ENCODE data around the gene COBL.

The COBL gene

DNA sequence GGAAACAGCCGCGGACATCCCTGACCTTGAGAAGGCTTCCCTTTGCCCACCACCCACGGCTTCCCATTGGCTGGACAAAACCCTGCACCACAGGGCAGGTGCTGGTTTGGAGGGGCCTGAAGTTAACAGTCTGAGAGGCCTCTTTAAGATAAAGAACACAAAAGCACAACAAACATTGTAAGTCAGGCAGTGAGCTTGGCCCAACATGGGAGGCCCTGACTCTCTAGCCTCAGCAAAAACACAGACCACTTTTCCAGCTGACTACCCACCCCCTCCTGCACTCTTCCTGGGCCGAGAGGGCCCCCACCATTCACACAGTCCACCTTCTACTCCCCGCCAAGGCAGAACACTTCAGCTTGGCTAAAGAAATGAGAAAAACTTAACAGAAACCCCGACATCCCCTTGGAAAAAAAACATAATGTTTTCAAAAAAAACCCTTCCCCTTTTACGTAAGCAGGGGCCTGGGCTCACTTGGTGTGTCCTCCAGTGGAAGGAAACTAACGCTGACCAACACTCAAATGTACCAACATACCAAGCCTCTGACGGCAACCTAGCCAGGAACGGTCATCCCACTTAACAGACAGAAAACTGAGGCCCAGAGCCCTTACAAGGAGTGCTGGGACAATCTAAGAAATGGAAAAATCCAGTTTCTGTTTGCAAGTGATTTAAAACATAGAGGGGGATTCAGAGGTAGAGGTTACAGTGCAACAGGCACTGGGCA lies 80.9 kb downstream of the COBL start:
- DNase-seq (ENCODE audit: low read depth in 2 of 3, low spot score in 1 of 3), result no peak

DNA sequence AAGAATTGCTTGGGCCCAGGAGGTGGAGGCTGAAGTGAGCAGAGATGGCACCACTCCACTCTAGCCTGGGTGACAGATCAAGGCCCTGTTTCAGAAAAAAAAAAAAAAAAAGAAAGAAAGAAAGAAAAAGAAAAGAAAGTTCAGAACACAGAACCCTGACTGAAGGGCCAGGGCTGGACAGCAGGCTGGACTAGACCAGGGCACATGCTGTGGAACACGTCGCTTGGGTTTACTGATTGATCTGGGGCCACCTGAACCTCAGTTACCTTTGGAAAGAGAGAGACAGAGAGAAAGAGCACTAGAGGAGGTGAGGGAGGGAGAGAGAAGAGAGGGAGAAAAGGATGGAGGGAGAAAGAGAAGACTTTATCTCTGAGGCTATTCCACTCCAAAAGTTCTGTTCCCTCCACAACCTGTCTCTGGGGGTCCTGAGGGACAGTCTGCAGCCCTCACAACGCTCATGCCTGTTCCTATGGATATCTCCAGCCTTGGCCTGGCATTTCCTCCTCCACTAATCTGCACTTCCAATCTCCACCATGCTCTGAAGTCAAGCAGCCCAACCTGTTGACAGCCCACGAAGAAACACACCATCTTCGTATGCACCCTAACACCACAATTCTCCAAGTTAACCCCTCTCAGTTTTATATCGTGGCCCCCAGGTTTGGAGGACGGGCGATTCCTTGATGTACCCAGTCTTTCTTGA lies 81.8 kb downstream of the COBL start:
- DNase-seq (ENCODE audit: low read depth in 2 of 3, low spot score in 1 of 3), result no peak

DNA sequence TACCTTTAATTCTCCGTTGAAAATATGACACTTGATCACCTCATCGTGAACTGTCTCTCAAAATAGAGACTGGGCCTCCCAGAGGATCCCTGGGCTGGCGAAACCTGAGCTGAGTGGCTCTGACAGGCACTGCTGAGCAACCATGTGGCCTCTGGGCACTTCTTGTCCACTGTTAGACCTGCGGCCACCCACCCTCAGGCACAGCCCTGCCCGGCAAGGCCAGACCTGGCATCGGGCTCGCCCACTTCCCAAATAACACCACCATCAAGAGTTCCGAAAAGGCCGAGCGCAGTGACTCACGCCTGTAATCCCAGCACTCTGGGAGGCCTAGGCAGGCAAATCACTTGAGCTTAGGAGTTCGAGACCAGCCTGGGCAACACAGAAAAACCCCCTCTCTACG lies 82.5 kb downstream of the COBL start:
- no peak for DNase-seq (ENCODE audit: low read depth in 2 of 3, low spot score in 1 of 3)

DNA sequence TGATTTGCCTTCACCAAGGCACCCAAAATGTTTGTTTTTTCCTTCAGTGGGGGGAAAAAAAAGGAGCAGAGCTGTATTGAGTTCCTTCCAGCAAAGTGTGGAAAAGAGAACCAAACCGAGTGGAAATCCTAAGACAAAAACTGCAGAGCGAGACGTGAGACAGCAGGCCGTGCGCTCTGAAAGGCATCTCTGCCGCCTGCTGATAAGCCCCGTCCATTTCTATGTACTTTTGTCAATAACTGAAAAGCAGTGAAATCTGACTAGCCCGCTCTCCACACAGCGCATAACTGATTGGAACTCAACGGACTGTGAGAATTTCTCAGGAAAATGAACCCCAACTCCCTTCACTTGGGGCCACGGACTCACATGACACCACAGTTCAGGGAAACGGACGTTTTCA lies 83.2 kb downstream of the COBL start:
- no peak for DNase-seq (ENCODE audit: low read depth in 2 of 3, low spot score in 1 of 3)

DNA sequence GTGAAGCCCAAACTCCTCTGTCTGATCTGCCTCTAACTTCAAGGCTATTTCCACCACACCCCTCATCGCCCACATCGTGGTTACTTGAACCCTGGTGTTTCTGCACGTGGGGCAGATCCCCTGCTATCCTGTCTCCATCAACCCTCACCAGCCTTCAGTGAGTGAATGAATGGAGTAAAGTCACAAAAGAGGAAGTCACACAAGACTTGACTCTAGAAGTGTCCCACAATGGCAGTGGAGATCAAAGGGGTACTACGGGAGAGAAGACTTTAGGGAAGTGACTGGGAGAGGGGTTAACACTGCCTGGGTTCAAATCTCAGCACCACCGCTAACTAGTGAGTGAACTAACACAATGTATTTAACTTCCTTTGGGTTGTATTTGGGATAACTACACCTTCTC lies 85.9 kb downstream of the COBL start:
- DNase-seq (ENCODE audit: low read depth in 2 of 3, low spot score in 1 of 3), result no peak

DNA sequence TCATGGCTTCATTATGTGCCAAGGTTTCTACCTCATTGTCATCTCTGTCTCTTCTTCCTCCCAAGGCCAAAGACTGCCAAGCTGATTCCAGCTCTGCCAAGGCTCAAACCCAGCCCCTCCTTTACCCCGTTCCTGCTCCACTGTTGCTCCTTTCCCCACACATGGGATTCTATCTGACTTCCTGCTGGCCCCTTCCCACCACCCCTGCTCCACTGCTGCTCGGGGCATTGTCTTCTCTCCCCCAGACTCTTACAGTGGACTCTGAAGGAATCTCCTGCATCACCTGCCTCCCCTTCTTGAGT lies 86.3 kb downstream of the COBL start:
- no peak for DNase-seq (ENCODE audit: low read depth in 2 of 3, low spot score in 1 of 3)

DNA sequence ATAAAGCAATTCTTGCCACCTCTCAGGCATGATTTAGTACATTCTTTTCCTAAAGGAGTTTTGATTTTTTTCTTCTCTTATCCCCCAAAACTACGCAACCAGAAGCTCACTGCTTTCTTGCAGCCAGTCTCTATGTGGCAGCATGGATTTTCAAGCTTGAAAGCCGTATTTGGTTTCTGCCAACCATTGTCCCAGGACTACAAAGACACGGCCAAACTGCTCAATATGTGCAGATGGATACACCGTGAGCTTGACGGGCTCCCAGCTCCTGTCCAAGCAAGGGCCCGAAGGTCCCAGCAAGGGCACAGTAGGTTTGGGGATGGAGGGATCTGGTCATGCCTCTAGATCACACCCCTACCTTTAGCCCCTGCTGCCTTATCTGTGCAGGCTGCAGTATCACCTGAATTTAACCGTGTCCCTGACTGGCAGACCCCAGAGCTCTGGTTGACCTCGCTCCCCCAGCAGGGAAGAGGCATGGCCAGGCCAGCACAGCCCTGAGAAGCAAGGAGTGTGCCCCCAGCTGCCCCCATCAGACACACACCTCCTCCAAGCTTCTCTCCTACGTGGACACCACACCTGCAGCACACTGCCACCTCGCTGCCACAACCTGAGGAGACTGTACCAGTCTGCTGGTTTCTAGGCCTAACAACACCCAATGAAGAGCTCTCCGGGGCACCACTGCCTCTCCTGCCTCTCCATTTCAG lies 86.8 kb downstream of the COBL start:
- no peak for DNase-seq (ENCODE audit: low read depth in 2 of 3, low spot score in 1 of 3)

DNA sequence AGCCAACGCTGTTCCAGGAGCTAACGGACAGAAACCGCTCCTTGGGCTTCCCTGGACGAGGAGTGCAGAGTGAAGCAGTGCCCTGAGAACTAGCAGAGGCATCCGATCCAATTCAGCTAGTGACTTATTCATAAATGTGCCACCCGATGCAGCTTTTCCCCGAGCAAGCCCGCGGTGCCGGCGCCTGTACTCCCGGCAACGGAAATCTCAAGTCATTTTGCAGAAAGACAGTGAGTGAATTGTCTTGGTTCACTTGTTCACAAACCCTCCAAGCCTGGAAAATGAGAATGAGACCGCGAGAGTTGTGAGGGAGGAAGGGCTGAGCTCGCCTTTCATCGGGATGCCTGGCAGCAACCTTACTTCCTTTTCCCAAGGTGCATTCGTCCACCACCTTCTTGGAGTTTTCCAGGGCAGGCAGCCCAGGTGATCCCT lies 87.5 kb downstream of the COBL start:
- DNase-seq (ENCODE audit: low read depth in 2 of 3, low spot score in 1 of 3), result no peak

DNA sequence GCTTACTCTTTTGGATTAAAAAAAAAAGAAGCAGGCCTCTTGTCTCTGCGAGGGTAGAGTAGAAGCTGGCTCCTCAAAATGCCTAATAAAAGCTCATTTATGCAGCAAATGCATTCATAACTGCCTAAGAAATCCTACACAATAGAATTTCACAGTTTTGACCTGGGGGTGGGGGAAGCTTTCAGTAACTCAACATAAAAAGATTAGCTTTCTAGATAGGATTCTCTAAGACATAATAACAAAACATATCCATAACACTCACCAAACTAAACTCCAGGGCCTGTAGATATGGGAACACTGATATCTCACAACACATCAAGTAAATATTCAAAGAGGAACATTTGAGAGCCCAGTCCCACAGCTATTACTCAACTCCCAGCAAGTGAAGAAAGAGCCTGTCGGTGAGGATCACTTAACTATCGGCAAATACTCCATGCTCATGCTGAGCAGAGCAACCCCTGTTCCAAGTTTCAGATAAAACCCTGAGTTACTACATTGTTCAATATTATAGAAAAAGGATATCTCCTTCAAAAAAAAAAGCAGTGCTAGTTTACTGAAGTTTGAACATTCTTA lies 88.1 kb downstream of the COBL start:
- no peak for DNase-seq (ENCODE audit: low read depth in 2 of 3, low spot score in 1 of 3)

DNA sequence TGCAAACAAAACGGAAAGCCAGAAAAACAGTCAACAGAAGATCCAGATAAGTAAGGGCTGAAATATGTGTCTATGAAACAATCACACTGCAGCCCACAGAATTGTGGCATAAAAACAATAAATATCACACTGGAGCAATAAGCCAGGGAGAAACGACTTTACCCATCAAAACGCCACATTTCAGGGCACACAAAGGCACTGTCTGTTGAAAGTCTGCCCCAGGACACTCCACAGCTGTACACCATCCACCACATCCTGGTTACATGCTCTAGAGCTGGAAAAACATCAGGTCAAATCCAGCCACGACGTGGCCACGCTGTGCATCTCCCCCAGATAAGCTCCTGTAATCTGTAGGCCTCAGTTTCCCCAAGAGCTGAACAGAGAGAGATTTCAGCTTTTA lies 88.7 kb downstream of the COBL start:
- no peak for DNase-seq (ENCODE audit: low read depth in 2 of 3, low spot score in 1 of 3)

DNA sequence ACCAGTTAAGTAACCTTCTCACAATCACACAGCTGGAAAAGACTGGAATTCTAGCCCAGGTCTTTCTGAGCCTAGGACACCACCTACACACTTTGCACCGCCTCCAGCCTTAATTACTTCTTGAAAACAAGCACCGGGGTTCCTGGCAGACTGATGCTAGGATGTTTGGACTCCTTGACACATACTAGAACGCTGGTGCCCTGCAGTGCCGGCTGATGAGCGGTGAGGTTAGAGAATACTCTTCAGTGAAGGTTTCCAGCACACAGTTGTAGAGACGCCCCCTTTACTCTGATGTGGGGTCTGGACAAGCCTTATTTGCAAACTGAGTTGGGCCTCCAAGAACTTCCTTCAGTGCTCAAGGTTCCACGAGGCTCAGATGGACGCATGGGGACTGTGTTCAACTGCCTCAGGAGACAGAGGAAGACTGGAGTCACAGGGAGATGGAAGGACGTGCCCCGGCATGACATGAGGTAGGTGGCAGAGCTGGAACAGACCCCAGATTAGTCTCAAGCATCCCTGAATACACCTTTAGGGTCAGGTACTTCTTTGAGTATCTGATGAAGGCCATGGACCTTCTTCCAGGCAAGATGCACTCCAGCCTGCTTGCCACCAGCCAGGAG lies 89.6 kb downstream of the COBL start:
- DNase-seq (ENCODE audit: low read depth in 2 of 3, low spot score in 1 of 3), result no peak

DNA sequence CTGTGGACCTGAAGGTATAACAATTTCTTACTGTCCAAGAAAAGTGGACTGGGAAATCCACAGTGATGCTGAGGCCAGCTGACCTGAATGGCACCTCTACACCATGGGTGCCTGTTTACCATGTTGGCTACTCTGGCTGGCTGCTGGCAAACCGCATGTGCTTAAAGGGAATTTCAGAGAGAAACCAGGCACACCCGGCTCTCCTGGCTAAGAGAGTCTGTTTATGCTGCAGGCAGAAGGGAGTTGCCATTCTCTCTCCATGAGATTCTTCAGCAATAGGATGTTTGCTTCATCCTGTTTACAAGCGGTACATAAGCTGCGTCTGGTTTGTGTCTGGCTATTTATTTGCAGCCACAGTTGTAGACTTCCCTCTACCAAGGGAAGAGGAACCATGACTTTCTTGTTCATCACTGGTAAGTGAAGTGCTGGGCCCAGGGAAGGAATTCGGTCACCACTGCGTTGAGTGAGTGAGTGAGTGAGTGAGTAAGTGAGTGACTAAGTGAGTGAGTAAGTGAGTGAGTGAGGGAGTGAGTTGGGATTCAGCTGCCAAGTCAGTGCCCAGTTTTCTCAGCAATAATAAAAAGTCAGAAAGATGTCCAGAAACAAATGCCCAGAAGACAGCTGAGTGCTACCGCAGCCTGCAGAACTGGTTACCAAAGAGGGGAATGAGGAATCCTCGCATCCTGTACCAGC lies 90.4 kb downstream of the COBL start:
- no peak for DNase-seq (ENCODE audit: low read depth in 2 of 3, low spot score in 1 of 3)

DNA sequence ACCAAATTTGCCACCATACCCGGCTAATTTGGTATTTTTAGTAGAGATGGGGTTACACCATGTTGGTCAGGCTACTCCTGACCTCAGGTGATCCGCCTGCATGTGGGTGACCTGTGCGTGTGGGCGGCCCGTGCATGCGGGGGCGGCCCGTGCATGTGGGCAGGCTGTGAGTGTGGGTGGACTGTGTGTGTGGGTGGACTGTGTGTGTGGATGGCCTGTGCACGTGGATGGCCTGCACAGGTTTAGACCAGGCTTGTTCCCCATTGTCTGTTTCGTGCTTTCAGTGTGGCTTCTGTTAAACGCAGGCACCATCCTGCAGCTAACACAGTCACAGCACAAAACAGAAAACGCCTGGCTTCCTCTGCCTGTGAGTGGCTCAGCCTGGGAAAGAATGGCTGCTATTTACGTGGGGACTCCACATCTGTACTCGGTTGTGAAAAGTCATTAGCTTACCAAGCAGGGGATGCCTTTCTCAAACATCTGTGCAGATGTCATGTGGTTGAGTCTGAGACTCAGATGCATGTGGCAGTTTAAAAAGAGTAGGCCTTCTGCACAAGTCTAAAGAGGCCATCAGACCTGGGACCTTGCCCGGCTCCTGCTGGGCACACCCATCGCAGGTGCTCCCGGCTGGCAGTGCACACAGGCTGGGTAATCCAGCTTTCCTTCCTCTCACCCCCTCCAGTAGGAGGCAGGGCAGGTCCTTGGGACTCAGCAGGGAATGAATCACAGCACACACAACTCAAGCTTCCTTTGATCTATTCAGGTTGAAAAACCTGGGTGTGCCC lies 91.6 kb downstream of the COBL start:
- no peak for DNase-seq (ENCODE audit: low read depth in 2 of 3, low spot score in 1 of 3)

DNA sequence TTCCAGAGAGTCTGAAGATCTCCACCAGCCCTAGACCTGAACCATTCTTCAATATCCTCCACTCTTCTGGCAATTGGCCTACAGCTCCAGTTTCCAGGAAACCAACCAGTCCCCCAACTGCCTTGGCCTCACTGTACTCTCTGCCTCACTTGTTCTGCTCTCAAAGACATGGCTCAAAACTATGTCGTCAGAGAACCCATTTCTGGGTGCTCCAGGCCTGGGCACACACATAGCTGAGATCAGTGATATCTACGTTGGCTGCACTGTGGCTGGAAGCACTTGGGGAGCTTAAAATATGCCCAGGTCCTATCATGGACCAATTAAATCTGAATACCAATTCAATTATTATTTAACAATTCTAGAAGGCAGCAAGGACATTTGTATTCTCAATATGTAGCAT lies 93.1 kb downstream of the COBL start:
- no peak for DNase-seq (ENCODE audit: low read depth in 2 of 3, low spot score in 1 of 3)

DNA sequence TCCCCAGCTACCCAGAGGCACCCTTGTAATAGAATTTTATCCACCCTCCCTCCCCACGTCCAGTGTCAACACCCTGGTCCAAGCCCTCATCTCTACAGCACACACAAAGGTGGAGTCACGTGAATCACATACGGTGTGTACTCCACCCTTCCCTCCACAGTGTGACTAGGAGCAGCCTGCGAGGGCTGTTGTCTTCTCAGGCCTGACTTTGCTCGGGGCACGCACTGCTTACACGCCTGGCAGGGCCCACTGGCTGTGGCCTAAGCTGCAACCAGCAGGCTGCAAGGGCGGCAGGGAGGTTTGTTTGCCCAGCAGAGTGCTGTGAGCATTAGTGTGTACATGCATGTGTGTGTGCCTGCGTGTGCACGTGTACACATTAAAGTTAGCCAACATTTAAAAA lies 93.7 kb downstream of the COBL start:
- no peak for DNase-seq (ENCODE audit: low read depth in 2 of 3, low spot score in 1 of 3)

DNA sequence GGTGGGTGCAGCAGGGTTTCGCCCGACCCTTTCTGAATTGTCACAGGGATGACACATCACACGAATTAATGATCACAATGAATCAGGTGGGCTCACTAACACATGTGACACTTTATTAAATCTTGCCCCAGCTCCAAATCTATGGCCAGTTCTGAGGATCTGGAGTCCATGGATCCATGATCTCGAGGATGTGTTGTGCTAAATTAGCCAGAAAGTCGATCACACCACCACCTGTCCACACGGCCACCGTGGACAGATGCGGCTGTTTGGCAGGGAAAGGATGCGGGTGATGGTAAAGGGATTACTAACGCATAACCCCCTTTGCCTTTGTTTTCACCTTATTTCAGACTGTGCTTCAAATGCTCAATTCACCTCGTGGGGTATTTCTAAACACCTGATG lies 96.4 kb downstream of the COBL start:
- no peak for DNase-seq (ENCODE audit: low read depth in 2 of 3, low spot score in 1 of 3)

DNA sequence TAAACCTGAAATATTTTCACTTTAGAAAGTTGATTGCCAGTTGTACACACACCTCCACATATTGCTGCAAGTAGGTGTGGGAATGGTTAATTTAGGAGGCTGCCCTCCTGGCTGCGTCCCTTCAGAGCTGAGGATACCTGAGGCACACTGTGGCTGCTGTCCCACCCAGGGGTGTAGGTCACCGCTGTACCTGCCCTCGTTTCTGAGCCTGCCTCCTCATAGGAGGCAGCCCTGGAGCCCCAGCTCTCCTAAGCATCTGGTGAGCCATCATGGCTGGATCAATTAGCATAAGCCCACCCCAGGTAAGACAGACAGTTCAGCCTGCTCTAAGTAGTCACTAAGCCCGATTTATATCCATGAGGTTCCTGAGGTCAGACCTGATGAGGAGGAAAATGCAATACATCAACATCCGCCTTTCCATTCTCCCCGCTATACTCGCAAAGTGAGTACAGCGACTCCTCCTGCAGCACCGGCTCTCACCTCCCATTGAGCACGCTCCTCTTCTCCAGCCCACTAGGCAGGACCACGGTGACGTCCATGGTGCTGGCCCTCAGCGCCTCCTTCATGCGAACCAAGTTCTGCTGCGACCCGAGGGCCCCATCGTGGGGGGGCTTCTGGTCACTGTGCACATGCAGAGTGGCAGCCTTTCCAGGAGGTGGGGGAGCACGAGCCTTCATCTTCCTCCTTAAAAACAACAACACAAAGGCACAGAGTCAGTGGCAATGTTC lies 97.2 kb downstream of the COBL start:
- DNase-seq (ENCODE audit: low read depth in 2 of 3, low spot score in 1 of 3), result no peak

DNA sequence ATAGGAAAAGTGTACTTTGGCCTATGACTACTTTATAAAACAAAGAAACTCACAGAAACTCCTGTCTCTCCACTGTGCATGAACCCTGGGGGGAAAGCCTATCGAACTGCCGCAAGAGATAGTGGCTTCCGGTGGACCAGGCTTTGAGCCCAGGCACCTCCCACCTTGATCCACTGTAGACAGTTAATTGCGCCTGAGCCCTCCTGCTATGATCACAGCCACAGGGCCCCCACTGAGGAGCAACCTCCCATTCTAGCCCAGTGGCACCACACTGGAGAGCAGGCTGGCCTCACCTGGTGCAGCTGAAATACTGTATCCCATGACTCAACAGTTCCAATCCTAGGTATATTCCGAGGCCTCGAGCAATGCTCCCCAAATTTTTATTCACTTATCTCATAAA lies 98.8 kb downstream of the COBL start:
- DNase-seq (ENCODE audit: low read depth in 2 of 3, low spot score in 1 of 3), result no peak

DNA sequence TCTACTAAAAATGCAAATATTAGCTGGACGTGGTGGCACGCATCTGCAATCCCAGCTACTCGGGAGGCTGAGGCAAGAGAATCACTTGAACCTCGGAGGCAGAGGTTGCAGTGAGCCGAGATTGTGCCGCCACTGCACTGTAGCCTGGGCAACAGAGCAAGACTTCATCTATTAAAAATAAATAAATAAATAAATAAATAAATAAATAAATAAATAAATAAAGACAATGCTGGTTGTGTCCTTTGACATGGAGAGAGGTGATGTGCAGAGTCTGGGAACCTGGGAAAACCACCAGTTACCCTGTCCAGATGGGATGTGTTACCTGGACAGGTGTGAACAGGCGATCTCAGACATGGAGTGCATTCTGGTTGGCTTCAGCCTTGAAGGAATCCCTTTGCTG lies 102.5 kb downstream of the COBL start:
- no peak for DNase-seq (ENCODE audit: low read depth in 2 of 3, low spot score in 1 of 3)

DNA sequence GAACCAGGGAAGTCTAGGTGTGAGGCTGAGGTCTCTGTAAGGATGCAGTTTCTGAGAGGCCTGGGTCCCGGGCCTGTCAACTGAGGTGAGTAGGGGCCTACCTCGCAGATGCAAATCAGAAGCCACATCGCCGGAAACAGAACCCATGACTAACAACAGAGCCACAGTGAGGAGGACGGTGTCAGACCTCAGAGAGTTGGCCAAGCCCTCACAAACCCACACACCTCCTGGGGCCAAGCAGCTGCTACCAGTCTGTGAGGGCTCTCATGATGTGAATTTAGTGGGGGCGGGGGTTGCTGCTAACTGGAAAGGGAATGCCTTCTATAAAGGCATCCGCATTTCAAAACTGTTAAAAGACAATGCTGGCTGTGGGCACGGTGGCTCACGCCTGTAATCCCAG lies 103.0 kb downstream of the COBL start:
- no peak for DNase-seq (ENCODE audit: low read depth in 2 of 3, low spot score in 1 of 3)

Measured in stimulated activated CD4-positive, alpha-beta T cell treated with anti-CD3 and anti-CD28 coated beads, Interleukin-12 subunit alpha, Interleukin-12 subunit beta, amount 100 ng/mL, for 48 hours (primary cell).